Measurements from ENCODE around the gene CSH1.

The CSH1 gene

GRCh38 chr17:63854709-63855108 is 41.7 kb downstream of the CSH1 start:
- Histone ChIP-seq H3K4me3 (ENCODE audit: low read depth, low read length) (no peak overlapping the region), H3K27me3 (no peaks in the 10 kb centered on the region), H3K9me3 (no peaks in the 10 kb centered on the region), H3K36me3 (no peaks in the 10 kb centered on the region), H3K4me1 (no peaks in the 10 kb centered on the region)
- DNase-seq, result no peak
- TF ChIP-seq, protein P1, sequence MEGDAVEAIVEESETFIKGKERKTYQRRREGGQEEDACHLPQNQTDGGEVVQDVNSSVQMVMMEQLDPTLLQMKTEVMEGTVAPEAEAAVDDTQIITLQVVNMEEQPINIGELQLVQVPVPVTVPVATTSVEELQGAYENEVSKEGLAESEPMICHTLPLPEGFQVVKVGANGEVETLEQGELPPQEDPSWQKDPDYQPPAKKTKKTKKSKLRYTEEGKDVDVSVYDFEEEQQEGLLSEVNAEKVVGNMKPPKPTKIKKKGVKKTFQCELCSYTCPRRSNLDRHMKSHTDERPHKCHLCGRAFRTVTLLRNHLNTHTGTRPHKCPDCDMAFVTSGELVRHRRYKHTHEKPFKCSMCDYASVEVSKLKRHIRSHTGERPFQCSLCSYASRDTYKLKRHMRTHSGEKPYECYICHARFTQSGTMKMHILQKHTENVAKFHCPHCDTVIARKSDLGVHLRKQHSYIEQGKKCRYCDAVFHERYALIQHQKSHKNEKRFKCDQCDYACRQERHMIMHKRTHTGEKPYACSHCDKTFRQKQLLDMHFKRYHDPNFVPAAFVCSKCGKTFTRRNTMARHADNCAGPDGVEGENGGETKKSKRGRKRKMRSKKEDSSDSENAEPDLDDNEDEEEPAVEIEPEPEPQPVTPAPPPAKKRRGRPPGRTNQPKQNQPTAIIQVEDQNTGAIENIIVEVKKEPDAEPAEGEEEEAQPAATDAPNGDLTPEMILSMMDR (IDR thresholded peaks at IDR 0.05; ENCODE audit: low read depth, low read length), result no peak

GRCh38 chr17:63853260-63853659 is 43.1 kb downstream of the CSH1 start:
- Histone ChIP-seq H3K4me3 (ENCODE audit: low read depth, low read length) (no peak overlapping the region), H3K36me3 (no peaks in the 10 kb centered on the region), H3K27me3 (no peaks in the 10 kb centered on the region), H3K9me3 (no peaks in the 10 kb centered on the region), H3K4me1 (no peaks in the 10 kb centered on the region)
- no peak for DNase-seq
- TF ChIP-seq, protein P1 (IDR thresholded peaks at IDR 0.05; ENCODE audit: low read depth, low read length), result no peak

GRCh38 chr17:63850401-63850800 is 46.0 kb downstream of the CSH1 start:
- H3K27me3 ChIP-seq, result no peaks in the 10 kb centered on the region
- no peak overlapping the region for H3K4me3 ChIP-seq (ENCODE audit: low read depth, low read length)
- no peaks in the 10 kb centered on the region for H3K4me1 ChIP-seq
- H3K36me3 ChIP-seq, result no peaks in the 10 kb centered on the region
- TF ChIP-seq, protein P1 (IDR thresholded peaks at IDR 0.05; ENCODE audit: low read depth, low read length), result no peak
- no peaks in the 10 kb centered on the region for H3K9me3 ChIP-seq
- DNase-seq, result no peak

- no peaks in the 10 kb centered on the region for H3K36me3 ChIP-seq
Observed at GRCh38 chr17:63848834-63849689, 47.3 kb downstream of the CSH1 start.

DNA sequence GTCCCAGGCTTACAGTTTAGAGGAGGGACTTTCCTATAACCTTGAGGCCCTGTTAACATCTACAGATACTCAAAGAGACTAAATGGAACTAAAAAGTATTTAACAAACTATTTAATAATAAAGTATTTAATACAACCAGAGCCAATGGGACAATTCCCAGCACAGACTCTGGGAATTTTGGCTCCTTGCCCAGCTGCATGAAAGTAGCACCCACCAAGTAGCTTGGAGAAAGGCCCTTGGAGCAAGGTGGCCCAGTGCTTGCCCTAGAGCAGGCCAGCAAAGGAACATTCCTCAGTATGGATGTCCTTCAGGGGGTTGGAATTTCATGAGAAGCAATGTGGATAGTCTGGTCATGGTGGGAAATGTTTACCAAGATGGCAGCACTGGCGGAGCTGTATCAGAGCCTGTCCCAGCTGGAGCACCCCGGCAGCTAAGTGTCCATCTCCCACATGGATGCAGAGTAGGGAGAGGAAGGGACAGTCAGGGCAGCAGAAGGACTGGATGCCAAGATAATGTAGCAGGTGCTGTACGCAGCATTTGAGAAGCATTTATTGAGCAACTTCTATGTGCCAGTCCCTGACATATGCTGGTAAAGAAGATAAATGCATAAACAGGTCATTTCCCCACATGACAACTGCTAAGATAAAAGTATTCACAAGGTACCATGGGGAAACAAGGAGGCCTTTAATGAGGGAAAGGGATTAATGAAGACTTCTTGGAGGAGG is 48.7 kb downstream of the CSH1 start:
- no peaks in the 10 kb centered on the region for H3K9me3 ChIP-seq
- TF ChIP-seq, protein P1 (IDR thresholded peaks at IDR 0.05; ENCODE audit: low read depth, low read length), result no peak
- no peaks in the 10 kb centered on the region for H3K36me3 ChIP-seq
- no peak overlapping the region for H3K4me3 ChIP-seq (ENCODE audit: low read depth, low read length)
- no peaks in the 10 kb centered on the region for H3K4me1 ChIP-seq
- no peak for DNase-seq
- H3K27me3 ChIP-seq, result no peaks in the 10 kb centered on the region

More at GRCh38 chr17:63848834-63849689, 47.3 kb downstream of the CSH1 start:
- H3K4me1 ChIP-seq, result no peaks in the 10 kb centered on the region
- TF ChIP-seq, protein P1 (IDR thresholded peaks at IDR 0.05; ENCODE audit: low read depth, low read length), result no peak
- H3K9me3 ChIP-seq, result no peaks in the 10 kb centered on the region
- DNase-seq, result no peak
- H3K27me3 ChIP-seq, result no peaks in the 10 kb centered on the region
- no peak overlapping the region for H3K4me3 ChIP-seq (ENCODE audit: low read depth, low read length)

- H3K27me3 ChIP-seq, result no peaks in the 10 kb centered on the region
- TF ChIP-seq, protein P1 (IDR thresholded peaks at IDR 0.05; ENCODE audit: low read depth, low read length), result no peak
- no peak overlapping the region for H3K4me3 ChIP-seq (ENCODE audit: low read depth, low read length)
- DNase-seq, result no peak
- no peaks in the 10 kb centered on the region for H3K9me3 ChIP-seq
- H3K4me1 ChIP-seq, result no peaks in the 10 kb centered on the region; the same call in 1 of the 2 replicates
- H3K36me3 ChIP-seq, result no peaks in the 10 kb centered on the region
Observed at GRCh38 chr17:63845509-63845908, 50.9 kb downstream of the CSH1 start.
